ENCODE results near the gene TRAPPC3. TPM values are rescaled to one million over a fixed set of nuclear protein-coding genes. Genes with fewer than 3 reads are reported as not detected.
A peak's percentile ranks its signal among the peaks of the same experiment; 100 is the strongest.

TRAPPC3 gene
- total and polyA plus RNA-seq, 9 of the 15 experiments (the other 6 are each of a cell fraction or from before 2014, with no cell fraction given): 20.6 to 141 (median 112) TPM

DNA sequence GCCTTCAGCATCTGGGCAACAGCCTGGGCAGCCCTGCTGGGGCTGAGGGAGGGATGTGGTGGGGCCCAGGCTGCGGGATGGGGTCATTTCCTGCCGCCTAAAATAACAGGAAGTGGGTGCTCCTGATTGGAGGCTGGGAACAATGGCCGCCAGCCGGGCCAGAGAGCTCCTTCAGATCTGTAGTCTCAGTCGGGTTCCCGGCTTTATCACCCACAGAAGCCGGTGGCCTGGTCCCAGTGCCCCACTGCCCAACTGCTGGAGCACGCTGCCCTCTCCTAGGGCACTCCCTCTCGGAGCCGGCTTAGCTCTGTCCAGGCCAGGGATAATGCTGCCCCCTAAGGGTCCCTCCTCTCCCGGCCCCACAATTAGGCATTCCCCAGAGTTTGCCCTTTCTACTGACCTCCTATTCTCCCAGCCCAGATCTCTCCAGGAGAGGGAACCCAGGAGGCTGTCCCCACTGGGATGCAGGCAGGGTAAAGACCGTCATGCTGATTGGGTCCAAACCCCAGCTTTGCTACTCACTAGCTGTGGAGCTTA, 11.7 kb upstream of the TRAPPC3 start (continued):
- TF ChIP-seq E2F5 (CRISPR knock-in tag; IDR thresholded peaks at IDR 0.05) (0 out of 2 replicates have a peak, but pooled peaks have one; percentile 25), ZBTB9 (CRISPR knock-in tag; IDR thresholded peaks at IDR 0.05) (peak; percentile 84), ETV1 (tag; conservative IDR thresholded peaks at IDR 0.05; ENCODE audit: low read depth) (peak; percentile 86), DDX20 (tag; IDR thresholded peaks at IDR 0.05; ENCODE audit: low read depth) (no peak), TEAD2 (tag; IDR thresholded peaks at IDR 0.05) (no peak), MTA3 (IDR thresholded peaks at IDR 0.05; ENCODE audit: borderline replicate concordance) (peak; percentile 42; the same call in 1 of the 2 replicates), BMI1 (IDR thresholded peaks at IDR 0.05; ENCODE audit: low read length) (no peak), PML (IDR thresholded peaks at IDR 0.05; ENCODE audit: low read length) (peak; percentile 14), CBFB (CRISPR knock-in tag; IDR thresholded peaks at IDR 0.05) (0 out of 2 replicates have a peak, but pooled peaks have one; percentile 31), DLX4 (CRISPR knock-in tag; IDR thresholded peaks at IDR 0.05) (no peak), ZNF263 (CRISPR knock-in tag; IDR thresholded peaks at IDR 0.05; ENCODE audit: borderline replicate concordance) (no peak), ELF2 (CRISPR knock-in tag; IDR thresholded peaks at IDR 0.05) (peak; percentile 87), BCOR (IDR thresholded peaks at IDR 0.05) (no peak), POLR2H (tag; IDR thresholded peaks at IDR 0.05; ENCODE audit: low read depth) (peak; percentile 87), L3MBTL2 (IDR thresholded peaks at IDR 0.05) (peak; percentile 45; the same call in 1 of the 2 replicates), POLR2AphosphoS5 (IDR thresholded peaks at IDR 0.05; ENCODE audit: control insufficient read depth, insufficient read depth, low read depth, low read length) (no peak), GTF2E2 (tag; IDR thresholded peaks at IDR 0.05) (peak; percentile 67; the same call in 1 of the 2 replicates), SIN3B (IDR thresholded peaks at IDR 0.05; ENCODE audit: low read depth) (peak; percentile 47; the same call in 1 of the 2 replicates)
- TF ChIP-seq, protein P1, sequence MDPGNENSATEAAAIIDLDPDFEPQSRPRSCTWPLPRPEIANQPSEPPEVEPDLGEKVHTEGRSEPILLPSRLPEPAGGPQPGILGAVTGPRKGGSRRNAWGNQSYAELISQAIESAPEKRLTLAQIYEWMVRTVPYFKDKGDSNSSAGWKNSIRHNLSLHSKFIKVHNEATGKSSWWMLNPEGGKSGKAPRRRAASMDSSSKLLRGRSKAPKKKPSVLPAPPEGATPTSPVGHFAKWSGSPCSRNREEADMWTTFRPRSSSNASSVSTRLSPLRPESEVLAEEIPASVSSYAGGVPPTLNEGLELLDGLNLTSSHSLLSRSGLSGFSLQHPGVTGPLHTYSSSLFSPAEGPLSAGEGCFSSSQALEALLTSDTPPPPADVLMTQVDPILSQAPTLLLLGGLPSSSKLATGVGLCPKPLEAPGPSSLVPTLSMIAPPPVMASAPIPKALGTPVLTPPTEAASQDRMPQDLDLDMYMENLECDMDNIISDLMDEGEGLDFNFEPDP (CRISPR knock-in tag; IDR thresholded peaks at IDR 0.05): no peak
- TF ChIP-seq, protein P2, sequence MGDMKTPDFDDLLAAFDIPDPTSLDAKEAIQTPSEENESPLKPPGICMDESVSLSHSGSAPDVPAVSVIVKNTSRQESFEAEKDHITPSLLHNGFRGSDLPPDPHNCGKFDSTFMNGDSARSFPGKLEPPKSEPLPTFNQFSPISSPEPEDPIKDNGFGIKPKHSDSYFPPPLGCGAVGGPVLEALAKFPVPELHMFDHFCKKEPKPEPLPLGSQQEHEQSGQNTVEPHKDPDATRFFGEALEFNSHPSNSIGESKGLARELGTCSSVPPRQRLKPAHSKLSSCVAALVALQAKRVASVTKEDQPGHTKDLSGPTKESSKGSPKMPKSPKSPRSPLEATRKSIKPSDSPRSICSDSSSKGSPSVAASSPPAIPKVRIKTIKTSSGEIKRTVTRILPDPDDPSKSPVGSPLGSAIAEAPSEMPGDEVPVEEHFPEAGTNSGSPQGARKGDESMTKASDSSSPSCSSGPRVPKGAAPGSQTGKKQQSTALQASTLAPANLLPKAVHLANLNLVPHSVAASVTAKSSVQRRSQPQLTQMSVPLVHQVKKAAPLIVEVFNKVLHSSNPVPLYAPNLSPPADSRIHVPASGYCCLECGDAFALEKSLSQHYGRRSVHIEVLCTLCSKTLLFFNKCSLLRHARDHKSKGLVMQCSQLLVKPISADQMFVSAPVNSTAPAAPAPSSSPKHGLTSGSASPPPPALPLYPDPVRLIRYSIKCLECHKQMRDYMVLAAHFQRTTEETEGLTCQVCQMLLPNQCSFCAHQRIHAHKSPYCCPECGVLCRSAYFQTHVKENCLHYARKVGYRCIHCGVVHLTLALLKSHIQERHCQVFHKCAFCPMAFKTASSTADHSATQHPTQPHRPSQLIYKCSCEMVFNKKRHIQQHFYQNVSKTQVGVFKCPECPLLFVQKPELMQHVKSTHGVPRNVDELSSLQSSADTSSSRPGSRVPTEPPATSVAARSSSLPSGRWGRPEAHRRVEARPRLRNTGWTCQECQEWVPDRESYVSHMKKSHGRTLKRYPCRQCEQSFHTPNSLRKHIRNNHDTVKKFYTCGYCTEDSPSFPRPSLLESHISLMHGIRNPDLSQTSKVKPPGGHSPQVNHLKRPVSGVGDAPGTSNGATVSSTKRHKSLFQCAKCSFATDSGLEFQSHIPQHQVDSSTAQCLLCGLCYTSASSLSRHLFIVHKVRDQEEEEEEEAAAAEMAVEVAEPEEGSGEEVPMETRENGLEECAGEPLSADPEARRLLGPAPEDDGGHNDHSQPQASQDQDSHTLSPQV (IDR thresholded peaks at IDR 0.05): peak; percentile 92

Measured in K562 (cell line).